GM21447 (cell line): ENCODE results near the gene FUS.

ENCODE experiments used
- ATAC-seq: cut with Tn5 transposase; IDR thresholded peaks from one replicate; pipeline ENCODE4 v1.9.1; 2021; ENCODE audit not compliant: unreplicated experiment

Gene FUS

DNA sequence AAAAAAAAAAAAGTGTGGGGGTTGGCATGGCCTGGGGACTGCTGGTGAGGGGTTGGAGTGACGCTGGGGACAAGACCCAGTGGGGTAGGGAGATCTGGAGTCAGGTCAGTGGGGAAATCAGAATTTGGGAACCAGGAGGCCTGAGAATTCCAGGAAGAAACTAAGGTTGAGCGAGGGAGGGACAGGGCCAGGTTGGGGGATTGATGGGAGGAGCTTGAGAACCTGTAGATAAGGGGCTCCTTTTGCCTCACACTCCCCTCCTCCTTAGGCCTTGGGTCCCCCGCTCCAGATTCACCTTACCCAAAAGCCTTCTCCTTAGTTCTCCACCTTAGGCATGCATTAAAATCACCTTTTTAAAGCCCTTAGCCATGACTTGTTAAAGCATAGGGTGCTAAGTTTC is 45.3 kb downstream of the FUS start:
- ATAC-seq = no peak

DNA sequence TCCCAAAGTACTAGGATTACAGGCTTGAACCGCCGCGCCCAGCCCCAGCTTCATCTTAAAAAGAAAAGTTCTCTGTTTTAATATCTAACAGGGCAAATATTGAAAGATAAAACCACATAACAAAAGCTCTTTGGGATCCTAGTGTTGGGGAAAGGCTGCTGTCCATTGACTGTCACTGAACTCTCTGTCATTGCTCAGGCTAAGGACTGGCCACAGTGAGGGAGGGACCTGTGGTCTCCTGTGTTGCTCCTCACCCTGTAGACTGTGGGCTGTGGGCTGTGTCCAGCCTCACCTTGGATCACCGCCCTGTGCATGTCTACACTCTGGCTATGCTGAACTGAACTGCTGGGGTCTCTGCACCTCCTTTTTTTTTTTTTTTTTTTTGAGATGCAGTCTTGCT is 48.3 kb downstream of the FUS start:
- no peak for ATAC-seq

DNA sequence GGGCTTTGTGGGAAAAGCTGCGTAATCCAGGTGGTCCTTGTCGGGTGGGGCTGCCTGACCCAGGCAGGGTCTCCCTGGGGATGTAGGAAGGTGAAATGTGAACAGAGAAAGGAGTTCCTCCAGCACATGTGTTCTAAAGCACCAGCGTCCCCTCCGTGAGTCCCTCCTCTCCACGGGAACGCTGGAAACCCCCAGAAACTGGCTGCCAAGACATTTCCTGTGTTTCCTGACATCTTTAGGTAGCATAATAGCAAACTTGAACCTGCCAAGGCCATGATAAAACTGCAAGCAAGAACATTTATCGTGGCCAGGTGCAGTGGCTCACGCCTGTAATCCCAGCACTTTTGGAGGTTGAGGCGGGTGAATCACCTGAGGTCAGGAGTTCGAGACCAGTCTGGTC is 49.6 kb downstream of the FUS start:
- no peak for ATAC-seq

DNA sequence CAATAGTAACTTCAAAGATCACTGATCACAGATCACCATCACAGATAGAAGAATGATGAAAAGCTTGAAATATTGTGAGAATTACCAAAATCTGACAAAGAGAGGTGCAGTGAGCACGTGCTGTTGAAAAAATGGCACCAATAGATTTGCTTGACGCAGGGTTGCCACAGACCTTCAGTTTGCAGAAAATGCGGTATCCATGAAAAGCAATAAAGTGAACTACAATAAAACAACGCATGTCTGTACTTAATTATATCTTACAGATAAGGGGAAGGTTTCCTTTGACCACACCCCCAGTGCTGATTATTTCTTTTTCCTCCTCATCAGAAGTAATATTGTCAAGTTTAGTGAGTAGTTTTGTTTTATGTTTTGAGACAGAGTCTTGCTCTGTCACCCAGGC is 58.1 kb downstream of the FUS start:
- ATAC-seq = no peak
